GM21737 (cell line): ENCODE data around the gene TSHZ2.

Experiments used
- ATAC-seq: cut with Tn5 transposase; IDR thresholded peaks from one replicate; pipeline ENCODE4 v1.9.1; 2021; ENCODE audit warnings: mild to moderate bottlenecking, moderate library complexity; ENCODE audit not compliant: unreplicated experiment

Gene TSHZ2

DNA sequence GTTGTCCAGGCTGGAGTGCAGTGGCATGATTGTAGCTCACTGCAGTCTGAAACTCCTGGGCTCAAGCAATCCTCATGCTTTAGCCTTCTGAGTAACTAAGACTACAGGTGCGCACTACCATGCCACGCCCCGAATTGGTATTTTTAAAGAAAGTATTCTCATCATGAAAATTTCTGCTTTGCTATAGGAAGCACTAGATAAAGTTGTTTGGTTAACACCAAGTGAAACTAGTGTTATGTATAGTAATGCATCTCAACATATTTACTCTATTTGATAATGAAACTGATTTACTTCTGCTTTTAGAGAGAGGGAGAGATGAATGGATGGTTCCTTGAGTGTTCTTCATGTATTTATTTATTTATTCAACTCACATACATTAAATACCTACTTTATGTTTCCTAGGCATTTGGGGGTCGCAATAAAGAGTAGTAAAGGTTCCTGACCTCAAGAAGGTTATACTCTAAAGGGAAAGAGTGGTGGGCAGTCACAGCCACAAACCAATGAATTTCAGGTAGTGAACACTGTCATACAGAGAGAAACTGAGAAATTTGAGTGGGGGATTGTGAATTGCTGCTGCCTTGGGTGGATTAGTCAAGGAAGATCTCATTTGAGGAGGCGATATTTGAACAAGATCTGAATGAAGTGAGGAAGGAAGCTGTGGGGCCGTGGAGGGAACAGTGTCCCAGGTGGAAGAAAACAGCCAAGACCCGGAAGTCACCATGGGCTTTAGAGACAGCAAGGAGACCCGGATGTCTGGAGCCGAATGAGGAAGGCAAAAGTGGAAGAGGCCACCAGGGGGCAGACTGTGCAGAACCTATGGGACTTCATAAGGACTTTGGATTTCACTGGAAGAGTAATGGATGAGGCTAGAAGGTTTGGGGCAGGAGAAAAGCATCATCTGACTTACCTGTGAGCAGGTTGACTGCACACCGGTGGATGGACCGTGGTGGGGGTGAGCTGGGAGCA is 185.6 kb downstream of the TSHZ2 start:
- ATAC-seq: peak; percentile 47

DNA sequence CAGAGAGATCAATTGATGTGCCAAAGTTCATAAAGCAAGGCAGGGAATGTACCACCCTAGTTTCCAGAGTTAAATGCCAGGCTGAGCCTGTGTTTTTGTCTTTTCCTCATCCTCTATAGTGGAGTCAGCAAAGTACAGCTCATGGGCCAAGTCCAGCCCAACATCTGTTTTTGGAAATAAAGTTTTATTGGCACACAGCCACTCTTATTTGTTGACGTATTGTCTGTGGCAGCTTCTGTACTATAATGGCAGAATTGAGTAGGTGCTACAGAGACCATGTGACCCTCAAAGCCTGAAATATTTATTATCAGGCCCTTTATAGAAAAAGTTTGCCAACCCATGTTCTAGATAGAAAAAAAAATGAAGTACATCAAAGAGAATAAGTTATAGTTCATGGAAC is 187.0 kb downstream of the TSHZ2 start:
- ATAC-seq: no peak

DNA sequence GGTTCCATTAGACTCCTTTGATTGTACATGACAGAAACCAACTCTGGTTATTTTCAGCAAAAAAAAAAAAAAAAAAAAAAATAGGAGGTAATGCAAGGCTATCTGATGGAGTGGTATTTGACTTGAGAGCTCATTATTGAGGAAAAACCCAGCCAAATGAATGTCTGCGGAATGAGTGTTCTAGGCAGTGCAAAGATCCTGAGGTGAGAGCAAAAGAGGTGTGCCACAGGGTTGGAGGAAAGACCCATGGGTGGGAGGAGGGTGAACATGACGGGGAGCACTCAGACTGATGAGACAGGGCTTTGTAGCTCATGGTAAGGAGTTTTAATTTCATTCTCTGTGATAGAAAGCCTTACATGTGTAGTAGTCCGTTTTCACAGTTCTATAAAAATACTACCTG is 188.9 kb downstream of the TSHZ2 start:
- no peak for ATAC-seq

DNA sequence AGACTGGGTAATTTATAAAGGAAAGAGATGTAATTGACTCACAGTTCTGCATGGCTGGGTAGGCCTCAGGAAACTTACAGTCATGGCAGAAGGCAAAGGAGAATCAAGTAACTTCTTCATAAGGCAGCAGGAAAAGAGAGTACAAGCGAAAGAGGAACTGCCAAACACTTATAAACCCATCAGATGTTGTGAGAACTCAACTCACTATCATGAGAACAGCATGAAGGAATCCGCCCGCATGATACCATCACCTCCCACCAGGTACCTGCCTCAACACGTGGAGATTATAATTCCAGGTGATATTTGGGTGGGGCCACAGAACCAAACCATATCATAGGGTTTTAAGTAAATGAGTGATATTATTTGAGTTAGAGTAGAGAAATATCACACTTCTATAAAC is 189.3 kb downstream of the TSHZ2 start:
- ATAC-seq: no peak

DNA sequence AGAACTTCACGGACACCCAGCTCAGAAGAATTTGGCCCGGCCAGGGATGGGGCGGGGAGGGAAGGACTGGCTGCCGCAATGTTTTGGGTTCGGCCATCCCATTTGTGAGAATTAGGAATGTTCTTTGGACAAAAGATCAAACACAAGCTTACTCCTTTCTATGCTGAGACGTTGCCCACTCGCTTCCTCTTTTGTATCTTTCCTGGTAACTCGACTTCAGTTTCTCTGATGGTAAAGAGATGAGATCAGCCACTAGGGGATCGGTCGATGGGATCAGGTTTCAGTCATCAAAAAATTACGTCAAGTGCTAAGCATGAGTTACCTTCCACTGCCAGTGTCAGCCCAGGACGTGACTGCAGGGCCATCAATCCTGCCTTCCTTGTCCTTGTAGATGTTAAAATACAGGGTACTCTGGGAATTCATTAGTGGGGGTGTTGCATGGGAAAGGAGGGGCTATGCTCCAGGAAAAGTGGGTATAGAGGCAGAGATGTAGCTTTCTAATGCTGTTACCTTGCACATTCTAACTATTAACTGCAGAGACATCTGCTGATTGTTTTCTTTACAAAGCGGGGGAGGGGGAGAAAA is 190.2 kb downstream of the TSHZ2 start:
- ATAC-seq: no peak

DNA sequence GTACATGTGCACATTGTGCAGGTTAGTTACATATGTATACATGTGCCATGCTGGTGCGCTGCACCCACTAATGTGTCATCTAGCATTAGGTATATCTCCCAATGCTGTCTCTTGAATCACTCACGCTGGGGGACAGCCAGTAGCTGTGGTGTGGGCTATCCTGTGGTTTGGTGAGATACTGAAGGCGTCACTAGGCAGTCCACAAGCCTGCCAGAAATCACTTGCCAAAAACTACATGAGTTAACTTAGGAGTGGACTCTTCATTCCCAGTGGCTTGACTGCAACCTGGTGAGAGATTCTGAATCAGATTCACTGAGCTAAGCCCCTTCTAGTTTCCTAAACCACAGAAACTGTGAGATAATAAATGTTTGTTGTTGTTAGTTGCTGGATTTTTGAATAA is 191.3 kb downstream of the TSHZ2 start:
- ATAC-seq: no peak

DNA sequence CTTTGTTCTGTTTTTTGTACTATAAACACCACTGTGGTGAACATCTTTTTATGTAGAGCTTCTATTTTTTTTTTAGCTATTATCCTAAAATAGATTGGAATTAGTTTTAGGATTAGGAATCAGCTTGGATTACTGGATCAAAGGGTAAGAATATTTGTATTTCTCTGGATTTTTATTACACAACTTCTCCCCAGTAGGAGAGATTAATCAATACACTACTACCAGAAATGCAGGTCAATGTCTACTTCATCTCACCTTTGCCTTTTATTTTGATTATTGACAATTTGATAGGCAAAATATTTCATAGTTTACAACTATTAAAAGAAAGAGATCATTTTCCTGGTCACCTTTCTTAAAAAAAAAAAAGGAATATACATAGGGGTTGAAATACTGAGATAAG is 191.9 kb downstream of the TSHZ2 start:
- no peak for ATAC-seq

DNA sequence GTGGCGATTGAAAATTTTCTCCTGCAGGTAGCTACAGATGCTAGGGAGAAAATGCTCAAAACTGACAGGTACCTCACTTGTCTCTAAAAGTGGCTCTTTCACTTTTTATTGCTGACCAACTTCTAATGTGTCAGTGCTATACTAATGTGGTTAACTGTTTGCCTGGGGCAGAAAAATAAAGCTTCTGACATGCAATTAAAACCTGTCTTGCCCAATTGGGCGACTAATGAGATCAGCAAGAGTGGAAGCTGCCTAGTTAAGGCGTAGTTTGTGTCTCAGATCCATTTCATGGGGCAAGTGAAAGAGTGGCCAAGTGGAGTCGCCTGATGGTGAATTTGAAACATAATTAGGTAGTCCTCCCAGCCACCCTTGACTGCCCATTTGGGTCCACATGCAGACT is 193.3 kb downstream of the TSHZ2 start:
- no peak for ATAC-seq

DNA sequence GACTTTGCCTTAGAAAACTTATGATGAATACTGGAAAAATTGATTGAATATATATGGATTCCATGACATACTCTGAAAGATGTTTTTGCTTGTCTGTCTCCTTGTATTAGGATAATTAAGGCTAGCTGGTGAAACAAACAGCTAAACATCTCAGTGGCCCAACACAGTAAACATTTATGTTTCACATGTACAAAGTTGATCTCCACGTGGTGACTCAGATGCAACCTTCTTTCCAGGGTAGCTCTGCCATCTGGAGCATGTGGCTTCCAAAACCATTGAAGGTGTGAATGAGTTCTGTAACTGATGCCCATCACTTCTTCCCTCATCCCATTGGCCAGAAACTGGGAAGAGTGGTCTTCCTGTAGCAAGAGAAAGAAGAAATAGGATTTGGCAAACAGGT is 196.3 kb downstream of the TSHZ2 start:
- no peak for ATAC-seq

DNA sequence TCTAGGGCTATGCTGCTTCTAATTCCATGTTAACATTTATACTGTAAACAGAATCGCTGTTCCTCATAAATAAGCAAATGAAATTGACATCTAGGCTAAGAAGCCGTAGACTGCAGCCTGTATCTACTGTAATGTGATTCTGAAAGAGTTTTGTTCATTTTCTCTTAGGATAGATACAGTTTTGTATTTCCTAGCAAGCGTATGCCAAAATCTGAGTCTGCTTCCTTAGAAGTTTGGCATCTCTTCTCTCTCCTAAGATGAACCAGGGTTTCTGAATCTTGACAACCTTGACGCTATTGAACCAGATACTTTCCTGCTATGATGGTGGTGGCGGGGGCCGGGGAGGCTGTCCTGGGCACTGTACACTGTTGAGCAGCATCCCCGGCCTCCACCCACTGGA is 198.0 kb downstream of the TSHZ2 start:
- ATAC-seq: no peak

DNA sequence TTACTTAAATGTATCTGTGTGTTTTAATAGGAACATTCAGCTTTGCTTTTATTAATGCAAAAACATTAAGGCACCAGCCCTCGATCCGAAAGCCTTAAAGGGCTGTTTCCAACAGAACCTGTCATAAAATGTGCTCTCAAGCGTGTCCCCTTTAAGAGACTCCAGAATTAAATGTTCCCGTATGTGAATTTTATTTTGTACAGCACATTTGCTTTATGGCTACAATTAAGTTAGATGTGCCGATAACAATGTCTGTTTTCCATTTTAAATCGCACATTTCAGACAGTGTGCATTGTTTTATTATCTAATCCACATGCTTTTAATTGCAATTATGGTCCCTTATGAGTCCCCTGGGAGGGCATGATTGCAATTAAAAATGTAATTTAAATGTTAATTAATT is 198.9 kb downstream of the TSHZ2 start:
- ATAC-seq: no peak

DNA sequence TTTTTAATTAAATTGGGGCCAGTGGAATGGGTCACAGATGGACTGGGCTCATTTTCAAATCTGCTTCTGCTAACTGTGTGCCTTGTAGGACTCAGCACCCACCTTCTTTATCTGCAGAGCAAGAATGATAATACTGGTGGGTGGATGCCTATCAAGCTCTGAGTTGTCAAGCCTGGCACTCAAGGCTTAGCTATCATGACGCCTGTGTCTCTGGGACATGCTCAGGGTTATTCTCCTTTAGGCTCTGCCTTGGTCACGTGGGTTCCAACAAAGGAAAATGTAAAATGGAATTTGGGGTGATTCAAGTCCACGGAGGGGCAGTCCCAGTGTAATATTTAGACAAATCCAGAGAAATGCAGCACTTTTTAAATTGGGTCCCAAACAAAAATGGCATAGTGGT is 202.3 kb downstream of the TSHZ2 start:
- no peak for ATAC-seq

DNA sequence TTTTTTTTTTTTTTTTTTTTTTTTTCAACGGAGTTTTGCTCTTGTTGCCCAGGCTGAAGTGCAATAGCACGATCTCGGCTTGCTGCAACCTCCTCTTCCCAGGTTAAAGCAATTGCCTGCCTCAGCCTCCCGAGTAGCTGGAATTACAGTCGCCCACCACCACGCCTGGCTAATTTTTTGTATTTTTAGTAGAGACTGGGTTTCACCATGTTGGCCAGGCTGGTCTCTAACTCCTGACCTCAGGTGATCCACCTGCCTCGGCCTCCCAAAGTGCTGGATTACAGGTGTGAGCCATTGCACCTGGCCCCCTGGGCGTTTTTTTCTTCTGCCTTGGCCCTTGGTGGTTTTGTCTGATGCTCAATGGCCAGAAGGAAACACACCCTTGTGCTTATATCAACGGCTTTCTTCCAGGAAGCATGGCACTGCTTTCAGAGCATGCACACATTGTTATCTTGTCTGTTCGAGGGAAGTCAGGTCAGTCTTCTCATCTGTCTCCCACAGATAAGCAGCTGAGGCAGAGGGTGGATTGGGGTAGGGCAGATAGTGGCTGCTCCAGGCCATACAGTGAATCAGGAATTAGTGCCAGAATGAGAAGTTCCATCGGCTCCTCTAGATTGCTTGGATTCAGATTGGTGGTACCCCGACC is 203.1 kb downstream of the TSHZ2 start:
- no peak for ATAC-seq

DNA sequence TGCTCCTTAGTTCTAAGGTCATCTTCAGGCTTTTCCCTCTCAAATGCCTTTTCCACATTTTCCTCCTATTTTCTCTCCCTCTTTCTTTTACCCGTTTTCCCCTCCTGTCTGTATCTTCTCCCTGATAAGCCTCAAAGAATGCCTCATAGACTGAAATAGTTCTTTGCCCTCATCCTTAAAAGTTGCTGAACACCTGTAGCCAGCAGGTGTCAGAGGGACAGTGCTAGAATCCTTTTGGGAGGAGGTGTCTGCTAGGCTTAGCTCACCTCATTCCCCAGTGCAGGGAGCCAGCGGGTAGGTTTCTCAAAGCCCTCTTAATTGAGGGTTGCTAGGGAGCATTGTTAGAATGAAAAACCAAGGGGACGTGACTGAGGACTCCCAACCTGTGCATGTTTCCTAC is 204.0 kb downstream of the TSHZ2 start:
- no peak for ATAC-seq

DNA sequence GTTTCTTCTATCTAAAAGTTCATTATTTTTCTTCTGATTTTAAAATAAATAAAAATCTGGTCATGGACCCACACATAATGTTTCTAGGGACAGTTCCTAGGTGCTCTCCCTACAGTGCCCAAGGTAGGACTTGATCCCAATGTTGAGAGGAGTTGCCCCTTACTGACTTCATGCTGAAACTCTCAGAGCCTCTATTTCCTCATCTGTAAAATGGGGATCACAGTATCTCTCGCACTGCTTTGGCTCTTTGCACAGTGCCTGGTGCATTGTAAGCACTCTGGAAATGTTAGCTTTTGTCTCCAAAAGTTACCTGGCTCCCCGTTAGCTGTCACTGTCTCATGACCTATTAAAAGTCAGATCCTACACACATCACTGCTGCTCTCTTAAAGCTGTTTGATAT is 205.5 kb downstream of the TSHZ2 start:
- no peak for ATAC-seq

DNA sequence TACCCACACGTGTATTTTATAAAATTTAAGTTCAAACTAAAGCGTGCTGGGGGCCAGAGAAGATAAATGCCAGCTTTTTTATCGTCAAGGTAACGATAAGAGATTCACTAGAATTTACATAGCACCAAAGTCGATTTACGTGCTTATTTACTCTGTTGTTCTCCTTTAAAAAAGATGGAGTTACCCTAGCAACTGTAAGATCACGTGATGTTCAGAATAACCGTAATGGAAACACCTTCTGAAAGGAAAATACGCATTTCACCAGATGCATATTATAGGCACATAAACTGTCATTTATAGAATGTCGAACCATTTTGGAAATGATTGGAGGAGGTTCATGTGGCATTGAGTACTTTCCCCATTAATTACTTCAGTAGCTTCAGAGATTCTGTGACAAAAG is 207.6 kb downstream of the TSHZ2 start:
- ATAC-seq: no peak

DNA sequence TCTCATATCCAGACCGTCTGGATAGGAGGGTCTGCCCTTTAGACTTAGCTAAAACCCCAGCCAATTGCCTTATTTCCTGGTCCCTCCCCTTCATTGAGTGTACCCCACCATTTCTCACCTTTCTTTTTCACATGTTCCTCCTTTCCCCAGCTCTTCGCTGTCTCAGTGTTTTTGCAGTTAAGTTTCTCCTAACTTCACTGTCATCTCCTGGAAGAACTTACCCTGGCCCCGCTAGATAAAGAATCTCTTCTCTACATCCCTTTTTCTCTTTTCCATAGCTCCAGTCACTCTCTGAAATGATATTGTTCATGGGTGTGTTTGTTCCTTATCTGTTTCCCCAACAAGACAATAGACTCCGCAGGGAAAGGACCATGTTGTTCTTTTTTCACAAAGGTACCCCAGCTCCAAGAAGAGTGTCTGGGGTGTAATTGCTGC is 208.8 kb downstream of the TSHZ2 start:
- no peak for ATAC-seq

DNA sequence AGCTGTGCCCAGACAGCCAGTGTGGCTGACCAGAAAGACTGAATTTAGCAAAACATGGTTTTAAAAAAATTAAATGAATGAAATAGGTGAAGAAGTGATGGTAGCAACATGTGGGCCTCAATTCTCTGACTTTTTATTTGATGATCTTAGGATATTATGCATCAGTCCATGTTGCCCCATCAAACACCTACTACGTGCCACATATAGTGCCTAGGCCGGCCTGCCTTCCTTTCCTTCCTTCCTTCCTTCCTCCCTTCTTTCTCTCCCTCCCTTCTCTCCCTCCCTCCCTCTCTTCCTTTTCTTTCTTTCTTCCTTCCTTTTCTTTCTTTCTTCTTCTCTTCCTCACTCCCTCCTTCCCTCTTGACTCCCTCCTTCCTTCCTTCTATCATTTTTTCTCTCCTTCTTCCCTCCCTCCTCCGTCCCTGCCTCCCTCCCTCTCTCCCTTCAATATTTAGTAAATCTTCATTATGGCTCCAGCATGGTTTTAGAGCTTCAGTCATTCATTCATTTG is 209.8 kb downstream of the TSHZ2 start:
- no peak for ATAC-seq

DNA sequence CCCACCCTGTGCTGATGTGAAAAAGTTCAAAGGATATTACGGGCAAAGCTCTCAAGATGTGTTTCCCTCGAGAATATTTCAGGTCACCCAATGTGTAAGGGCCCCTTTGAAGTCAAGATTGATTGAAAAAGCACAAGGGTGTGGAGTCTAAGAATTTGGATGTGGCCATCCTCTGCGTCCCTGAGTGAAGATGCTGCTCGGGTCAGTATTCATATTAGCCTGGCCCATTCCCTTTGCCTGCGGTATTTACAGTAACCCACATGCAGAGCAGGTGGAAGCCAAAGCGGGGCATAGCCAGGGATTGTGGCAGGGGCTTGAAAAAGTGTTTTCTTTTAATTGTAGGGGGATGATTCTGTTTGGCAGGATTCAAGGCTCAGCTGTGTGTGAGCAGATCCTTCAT is 211.0 kb downstream of the TSHZ2 start:
- ATAC-seq: no peak

DNA sequence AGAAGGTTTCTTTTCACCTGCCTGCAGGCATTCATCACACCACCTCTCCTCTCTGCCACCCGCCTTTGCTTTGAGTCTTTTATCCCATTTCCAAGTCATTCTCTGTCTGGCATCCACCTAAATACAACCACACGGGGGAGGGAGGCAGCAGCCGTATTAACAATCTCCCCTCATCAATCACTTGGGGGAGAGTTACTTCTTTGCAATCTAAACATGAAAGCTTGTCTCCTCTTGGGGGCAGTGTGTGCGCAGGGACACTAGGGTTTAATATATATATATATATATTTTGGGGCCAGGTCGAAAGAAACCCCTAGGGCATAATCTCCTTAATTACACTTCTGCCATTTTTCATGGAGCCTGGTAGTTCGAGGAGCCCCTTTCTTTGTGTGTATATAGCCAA is 214.5 kb downstream of the TSHZ2 start:
- no peak for ATAC-seq

DNA sequence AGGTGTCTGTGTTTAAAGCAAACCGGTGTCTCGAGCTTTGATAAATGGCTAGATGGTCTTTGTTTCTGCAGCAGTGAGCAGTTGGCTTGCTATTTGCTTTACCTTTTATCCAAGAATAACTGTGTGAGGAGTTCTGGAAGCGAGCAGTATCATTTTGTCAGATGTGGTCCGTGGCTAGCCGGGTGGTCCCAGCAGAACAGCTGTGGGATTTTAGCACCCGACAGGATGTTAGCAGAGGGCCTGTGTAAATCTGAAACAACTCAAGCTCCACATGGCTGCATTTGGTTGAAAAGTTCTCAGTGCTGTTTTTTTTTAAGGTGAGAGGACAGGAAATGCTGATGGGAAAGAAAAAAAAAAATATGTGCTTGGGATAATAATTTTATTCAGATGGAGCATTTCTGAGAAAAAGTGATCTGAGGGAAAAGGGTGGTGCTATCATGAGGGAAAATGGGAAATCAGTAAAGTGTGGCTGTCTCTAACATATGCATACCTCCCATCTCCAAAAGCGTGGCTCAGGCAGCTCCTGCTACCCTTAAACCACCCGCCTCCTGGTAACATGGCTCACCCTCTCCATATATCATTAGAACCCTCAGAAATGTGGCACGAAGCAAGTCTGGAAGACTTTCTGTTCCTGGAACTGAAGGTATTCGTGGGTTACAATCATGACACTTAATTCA is 215.4 kb downstream of the TSHZ2 start:
- no peak for ATAC-seq
